GM21526 (cell line): Measurements from ENCODE around the gene ANTXR2.
"Not testable (repeated sequence)": the region's sequence is repeated elsewhere in the genome, so short reads cannot be mapped to it uniquely, and the experiment has no call there.

Source experiments
- ATAC-seq: cut with Tn5 transposase; IDR thresholded peaks from one replicate; pipeline ENCODE4 v1.9.1; 2021; ENCODE audit warnings: moderate library complexity; ENCODE audit not compliant: unreplicated experiment, low FRiP score

ANTXR2 gene

GRCh38 chr4:80029364-80029763 lies 43.7 kb downstream of the ANTXR2 start:
- no peak for ATAC-seq

GRCh38 chr4:80027611-80028010 lies 45.4 kb downstream of the ANTXR2 start:
- no peak for ATAC-seq

GRCh38 chr4:80026100-80026499 lies 46.9 kb downstream of the ANTXR2 start:
- ATAC-seq: no peak

GRCh38 chr4:80024335-80024734 lies 48.7 kb downstream of the ANTXR2 start:
- ATAC-seq: no peak

GRCh38 chr4:80022282-80022681 lies 50.7 kb downstream of the ANTXR2 start:
- no peak for ATAC-seq

- ATAC-seq: no peak
Measured at GRCh38 chr4:80017125-80017854, 55.7 kb downstream of the ANTXR2 start.

GRCh38 chr4:80016506-80016905 lies 56.5 kb downstream of the ANTXR2 start:
- ATAC-seq: no peak

- no peak for ATAC-seq
Measured at GRCh38 chr4:80015407-80016189, 57.4 kb downstream of the ANTXR2 start.

GRCh38 chr4:80014531-80014930 lies 58.5 kb downstream of the ANTXR2 start:
- ATAC-seq: no peak

- no peak for ATAC-seq
Measured at GRCh38 chr4:80012291-80012690, 60.7 kb downstream of the ANTXR2 start.

- no peak for ATAC-seq
Measured at GRCh38 chr4:80011636-80012236, 61.3 kb downstream of the ANTXR2 start.

- ATAC-seq: no peak
Measured at GRCh38 chr4:80010316-80010715, 62.7 kb downstream of the ANTXR2 start.

GRCh38 chr4:80009806-80010205 lies 63.2 kb downstream of the ANTXR2 start:
- ATAC-seq: no peak

- no peak for ATAC-seq
Measured at GRCh38 chr4:80008971-80009370, 64.1 kb downstream of the ANTXR2 start.

GRCh38 chr4:80008351-80008750 lies 64.7 kb downstream of the ANTXR2 start:
- no peak for ATAC-seq

- peak; percentile 78 for ATAC-seq
Measured at GRCh38 chr4:80007745-80008149, 65.3 kb downstream of the ANTXR2 start.

- ATAC-seq: no peak
Measured at GRCh38 chr4:80006935-80007744, 65.9 kb downstream of the ANTXR2 start.

GRCh38 chr4:80005863-80006262 lies 67.2 kb downstream of the ANTXR2 start:
- no peak for ATAC-seq

GRCh38 chr4:80004319-80004718 lies 68.7 kb downstream of the ANTXR2 start:
- ATAC-seq: no peak

GRCh38 chr4:80002559-80002958 lies 70.5 kb downstream of the ANTXR2 start:
- ATAC-seq: not testable (repeated sequence)

GRCh38 chr4:79999048-79999447 lies 74.0 kb downstream of the ANTXR2 start:
- ATAC-seq: not testable (repeated sequence)
